ENCODE measurements around the gene RGS9.

RGS9 gene

GRCh38 chr17:65268832-65269231 lies 131.7 kb downstream of the RGS9 start:
- H3K4me1 ChIP-seq (ENCODE audit: control insufficient read depth in 1 of 2, insufficient read depth in 1 of 2, low read depth in 1 of 2, low read length in 1 of 2), result no peaks in the 10 kb centered on the region
- no peak for TF ChIP-seq CTCF (IDR thresholded peaks at IDR 0.05)
- no peaks in the 10 kb centered on the region for H3K36me3 ChIP-seq
- H3K4me3 ChIP-seq (ENCODE audit: low read depth in 1 of 2, low read length in 1 of 2), result no peak overlapping the region
- no peaks in the 10 kb centered on the region for H3K9me3 ChIP-seq
- H3K27ac ChIP-seq, result no peak overlapping the region
- peaks cover 10% of the 10 kb centered on the region for H3K27me3 ChIP-seq

GRCh38 chr17:65270499-65271253 lies 133.5 kb downstream of the RGS9 start:
- Histone ChIP-seq H3K27me3 (peaks cover 10% of the 10 kb centered on the region), H3K27ac (no peak overlapping the region), H3K4me1 (ENCODE audit: control insufficient read depth in 1 of 2, insufficient read depth in 1 of 2, low read depth in 1 of 2, low read length in 1 of 2) (no peaks in the 10 kb centered on the region), H3K4me3 (ENCODE audit: low read depth in 1 of 2, low read length in 1 of 2) (no peak overlapping the region), H3K36me3 (no peaks in the 10 kb centered on the region), H3K9me3 (no peaks in the 10 kb centered on the region)
- no peak for TF ChIP-seq CTCF (IDR thresholded peaks at IDR 0.05)

GRCh38 chr17:65271296-65271695 lies 134.1 kb downstream of the RGS9 start:
- H3K4me1 ChIP-seq (ENCODE audit: control insufficient read depth in 1 of 2, insufficient read depth in 1 of 2, low read depth in 1 of 2, low read length in 1 of 2), result no peaks in the 10 kb centered on the region
- no peak for TF ChIP-seq CTCF (IDR thresholded peaks at IDR 0.05)
- H3K36me3 ChIP-seq, result no peaks in the 10 kb centered on the region
- no peak overlapping the region for H3K4me3 ChIP-seq (ENCODE audit: low read depth in 1 of 2, low read length in 1 of 2)
- no peak overlapping the region for H3K27ac ChIP-seq
- H3K9me3 ChIP-seq, result no peaks in the 10 kb centered on the region
- H3K27me3 ChIP-seq, result peaks cover 12% of the 10 kb centered on the region

Data from neutrophil (primary cell).